Measurements from ENCODE around the gene ANKFY1.
"Not testable (repeated sequence)": the region's sequence is repeated elsewhere in the genome, so short reads cannot be mapped to it uniquely, and the experiment has no call there.

The ANKFY1 gene

DNA sequence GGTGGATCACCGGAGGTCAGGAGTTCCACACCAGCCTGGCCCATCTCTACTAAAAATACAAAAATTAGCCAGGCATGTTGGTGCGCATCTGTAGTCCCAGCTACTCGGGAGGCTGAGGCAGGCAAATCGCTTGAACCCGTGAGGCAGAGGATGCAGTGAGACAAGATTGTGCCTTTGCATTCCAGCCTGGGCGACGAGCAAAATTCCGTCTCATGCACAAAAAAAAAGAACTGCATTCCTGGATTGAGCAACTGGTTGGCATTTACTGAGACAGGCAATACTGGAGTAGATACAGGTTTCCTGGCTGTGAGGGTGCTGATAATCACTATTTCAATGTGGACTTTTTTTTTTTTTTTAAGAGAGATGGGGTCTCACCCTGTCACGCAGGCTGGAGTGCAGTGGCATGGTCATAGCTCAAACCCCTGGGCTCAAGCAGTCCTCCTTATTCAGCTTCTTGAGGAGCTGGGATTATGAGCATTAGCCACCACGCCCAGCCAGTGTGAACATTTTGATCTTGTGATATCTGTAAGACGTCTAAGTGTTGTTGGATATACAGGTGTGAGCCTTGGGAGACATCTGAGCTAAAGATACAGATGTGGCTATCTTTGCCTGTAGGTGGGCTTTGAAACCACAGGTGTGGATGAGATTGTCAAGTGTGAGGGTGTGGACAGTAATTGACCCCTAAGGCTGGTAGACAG, 115.0 kb downstream of the ANKFY1 start:
- DNase-seq, result no peak

- DNase-seq, result no peak
Measured at GRCh38 chr17:4147751-4148310, 115.9 kb downstream of the ANKFY1 start.

- DNase-seq, result no peak
Measured at GRCh38 chr17:4146641-4147040, 117.1 kb downstream of the ANKFY1 start.

DNA sequence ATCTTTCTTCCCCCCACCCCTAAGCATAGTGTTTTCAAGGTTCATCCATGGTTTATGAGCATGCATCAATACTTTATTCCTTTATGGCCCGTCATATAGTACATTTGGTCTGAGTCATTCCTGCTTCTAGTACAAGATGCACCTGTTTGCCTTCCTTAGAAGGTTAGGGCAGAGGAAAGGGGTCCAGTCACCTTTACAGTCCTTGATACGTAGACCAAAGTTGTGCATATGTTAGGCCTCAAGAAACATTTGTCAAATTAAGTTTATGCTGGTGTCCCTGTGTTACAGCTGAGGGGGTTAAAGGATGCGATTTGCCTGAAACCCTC, 119.4 kb downstream of the ANKFY1 start:
- DNase-seq, result no peak

DNA sequence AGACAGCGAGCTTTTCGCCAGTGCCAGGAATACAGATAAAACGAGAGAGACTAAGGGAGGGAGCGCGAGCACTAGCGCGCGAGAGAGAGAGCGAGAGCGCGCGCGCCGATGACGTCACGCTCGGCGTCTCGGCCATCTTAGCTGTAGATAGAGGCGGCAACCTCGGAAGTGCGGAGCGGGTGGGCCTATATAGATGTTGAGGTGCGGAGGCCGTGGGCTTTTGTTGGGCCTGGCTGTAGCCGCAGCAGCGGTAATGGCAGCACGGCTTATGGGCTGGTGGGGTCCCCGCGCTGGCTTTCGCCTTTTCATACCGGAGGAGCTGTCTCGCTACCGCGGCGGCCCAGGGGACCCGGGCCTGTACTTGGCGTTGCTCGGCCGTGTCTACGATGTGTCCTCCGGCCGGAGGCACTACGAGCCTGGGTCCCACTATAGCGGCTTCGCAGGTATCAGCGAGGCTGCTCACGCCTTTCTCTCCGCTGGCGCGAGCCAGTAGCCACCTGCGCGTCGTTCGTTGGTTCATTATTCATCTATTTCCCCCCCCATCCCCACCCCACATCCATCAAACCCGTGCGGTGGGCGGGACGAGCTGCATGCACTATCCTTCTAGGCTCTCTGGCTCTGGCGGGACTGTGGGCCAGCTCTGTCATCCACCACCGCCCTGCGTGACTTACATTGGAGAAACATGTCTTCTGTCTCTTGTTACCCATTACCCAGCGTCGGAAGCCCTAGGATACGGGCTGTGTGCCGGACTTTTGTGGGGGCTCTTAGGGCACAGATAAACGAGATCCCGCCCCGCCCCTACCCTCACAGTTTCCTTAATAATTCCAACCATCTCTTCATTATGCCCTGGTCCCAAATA, 120.0 kb downstream of the ANKFY1 start:
- DNase-seq, result peak; percentile 96

GRCh38 chr17:4142107-4142900, 121.5 kb downstream of the ANKFY1 start:
- DNase-seq, result peak; percentile 59

GRCh38 chr17:4140125-4140524, 123.7 kb downstream of the ANKFY1 start:
- DNase-seq, result no peak

GRCh38 chr17:4138906-4139526, 124.8 kb downstream of the ANKFY1 start:
- not testable (repeated sequence) for DNase-seq

DNA sequence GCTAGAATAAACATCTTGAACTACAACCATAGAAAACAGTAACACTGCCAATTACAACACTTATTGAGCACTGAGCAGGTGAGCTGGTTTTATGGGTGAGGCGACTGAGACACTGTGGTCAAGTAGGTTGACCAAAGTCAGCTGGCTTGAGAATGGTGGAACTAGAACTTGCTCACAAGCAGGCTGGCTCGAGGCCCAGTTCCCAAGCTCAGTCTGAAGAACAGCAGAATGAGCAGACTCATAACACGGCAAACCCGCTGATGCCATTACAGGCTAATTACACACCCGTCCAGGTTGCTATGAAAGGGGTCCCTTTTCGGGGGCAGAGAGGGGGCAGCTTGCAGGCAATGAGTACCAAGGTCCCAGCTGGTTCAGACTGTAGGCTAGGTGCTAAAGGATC, 127.4 kb downstream of the ANKFY1 start:
- DNase-seq, result no peak

DNA sequence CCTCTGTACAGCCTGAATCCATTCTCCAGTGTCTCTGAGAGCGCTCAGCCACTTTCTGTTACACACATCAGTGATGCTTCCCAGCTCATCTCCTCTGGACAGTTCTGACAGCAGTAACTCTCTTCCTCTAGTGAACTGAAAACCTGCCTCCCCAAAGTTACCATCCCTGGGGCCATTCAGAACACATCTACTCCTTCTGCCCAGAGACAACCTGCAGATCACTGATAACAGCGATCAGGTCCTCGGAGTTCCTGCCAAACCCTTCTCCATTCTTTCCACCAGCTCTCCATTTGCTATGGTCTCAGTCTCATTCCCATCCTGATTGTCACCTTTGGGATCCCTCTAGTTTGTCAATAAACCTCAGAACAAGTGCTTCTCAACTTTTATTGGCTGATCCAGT, 128.3 kb downstream of the ANKFY1 start:
- no peak for DNase-seq

DNA sequence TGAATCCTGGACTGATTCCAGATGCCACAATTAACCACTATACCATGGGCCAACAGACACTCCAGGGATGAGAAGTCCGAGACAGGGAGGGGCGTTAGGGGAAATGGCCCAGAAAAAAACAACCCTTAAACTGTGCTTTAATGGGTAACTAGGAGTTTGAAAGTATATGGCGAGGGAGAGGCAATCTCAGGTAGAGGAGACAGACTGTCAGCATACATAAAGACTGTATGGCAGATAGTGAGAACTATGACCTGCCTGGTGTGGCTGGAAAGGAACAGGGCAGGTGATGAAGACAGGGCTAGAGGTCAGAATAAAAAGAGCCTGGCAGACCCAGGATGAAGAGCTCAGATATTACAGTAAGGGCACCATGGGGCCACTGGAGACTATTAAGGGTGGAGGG, 129.1 kb downstream of the ANKFY1 start:
- no peak for DNase-seq

DNA sequence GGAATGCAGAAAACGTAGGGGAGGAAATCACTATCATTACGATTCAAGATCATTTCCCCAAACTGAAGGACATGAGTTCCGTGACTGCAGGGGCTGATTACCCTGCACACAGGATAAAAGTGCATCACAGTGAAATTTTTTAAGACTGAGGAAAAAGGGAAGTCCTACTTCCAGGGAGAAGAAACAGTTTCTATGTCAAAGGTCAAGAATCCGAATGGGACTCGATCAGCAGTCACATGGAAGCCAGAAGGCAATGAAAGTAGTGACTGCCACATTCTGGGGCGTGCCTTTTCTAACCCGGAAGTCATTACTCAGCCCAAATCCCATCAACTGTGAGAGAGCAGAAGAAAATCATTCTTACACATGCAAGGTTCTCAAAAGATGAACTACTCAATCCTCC, 133.1 kb downstream of the ANKFY1 start:
- DNase-seq, result no peak

- no peak for DNase-seq
Measured at GRCh38 chr17:4127555-4127954, 136.2 kb downstream of the ANKFY1 start.

DNA sequence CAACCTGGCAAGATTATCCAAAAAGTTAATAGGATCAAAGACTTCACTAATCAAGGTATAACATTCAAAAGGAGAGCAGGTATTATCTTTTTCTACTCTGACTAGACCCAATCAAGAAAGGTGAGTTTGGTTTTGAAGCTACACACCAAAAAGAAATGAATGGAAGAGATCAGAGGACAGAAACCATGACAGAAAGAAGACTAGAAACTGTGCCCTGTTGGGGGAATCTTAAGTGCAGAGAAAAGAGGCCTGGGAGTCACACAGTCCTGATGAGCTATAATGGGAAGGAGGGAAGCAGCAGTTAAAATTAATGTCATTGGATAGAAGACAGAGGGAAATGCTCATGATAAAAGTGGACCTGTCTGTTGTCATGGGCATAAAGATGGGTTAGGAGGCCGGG, 138.2 kb downstream of the ANKFY1 start:
- DNase-seq, result no peak

DNA sequence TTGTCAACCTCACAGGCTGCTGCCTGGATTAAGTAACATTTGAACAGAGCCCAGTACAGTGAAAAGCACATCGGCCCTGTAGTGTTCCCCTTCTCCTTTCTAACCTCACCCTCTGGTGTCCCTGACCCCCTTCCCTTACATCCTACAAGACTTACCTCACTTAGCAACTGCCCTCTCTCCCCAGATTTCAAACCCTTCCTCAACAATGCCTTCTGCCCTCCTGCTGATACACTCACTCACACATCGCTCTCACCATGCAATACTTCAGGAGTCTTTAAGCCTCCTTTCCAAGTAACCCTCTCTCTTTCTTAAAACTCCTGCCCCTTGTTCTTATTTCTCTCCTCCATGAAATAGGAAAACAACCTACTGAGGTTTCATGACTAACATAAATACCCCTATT, 138.8 kb downstream of the ANKFY1 start:
- DNase-seq, result no peak

GRCh38 chr17:4120332-4120731, 143.4 kb downstream of the ANKFY1 start:
- no peak for DNase-seq

DNA sequence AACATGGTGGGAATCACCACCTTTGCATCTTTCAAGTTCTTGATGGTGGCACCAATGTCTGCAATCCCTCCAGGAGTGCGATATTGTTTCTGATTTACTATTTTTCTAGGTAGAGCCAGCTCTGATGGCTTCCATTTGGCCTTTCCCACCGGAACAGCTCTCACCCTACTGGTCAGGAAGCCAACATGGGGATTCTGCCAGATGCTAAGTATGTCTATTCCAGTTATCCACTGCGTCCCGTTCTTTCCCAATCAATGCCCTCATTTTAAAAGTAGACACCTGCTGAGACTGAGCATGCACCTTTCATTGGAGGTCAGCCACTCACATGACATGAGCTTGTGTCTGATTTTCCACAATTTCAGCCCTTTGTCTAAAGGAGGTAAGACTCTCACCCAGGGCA, 144.5 kb downstream of the ANKFY1 start:
- no peak for DNase-seq

DNA sequence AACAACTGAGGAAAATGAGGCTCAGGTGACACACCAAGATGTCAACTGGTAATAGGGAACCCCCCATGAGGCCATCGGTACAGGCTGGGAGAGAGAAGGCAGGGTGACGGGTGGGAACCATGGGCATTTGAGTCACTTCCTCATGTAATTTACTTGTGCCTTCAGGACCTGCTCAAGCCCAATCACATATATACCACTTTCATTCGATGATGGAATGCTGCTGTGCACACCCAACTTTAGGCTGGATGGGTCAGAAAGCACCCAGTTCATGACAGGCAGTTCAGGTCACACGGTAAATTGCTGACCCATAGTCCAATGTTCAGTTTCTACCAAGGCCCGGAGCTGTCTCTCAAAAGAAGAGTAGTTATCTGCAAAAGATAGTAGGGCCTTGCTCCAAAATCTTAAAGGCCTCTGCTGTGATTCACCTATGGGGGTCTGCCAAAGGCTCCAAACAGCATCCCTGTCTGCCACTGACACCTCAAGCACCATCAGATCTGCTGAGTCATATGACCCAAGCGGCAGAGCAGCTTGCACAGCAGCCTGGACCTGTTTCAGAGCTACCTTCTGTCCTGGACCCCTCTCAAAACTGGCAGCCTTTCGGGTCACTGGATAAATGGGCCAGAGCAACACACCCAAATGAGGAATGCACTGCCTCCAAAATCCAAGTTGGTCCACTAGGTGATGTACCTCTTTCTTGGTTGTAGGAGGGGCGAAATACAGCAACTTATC, 145.6 kb downstream of the ANKFY1 start:
- DNase-seq, result no peak

DNA sequence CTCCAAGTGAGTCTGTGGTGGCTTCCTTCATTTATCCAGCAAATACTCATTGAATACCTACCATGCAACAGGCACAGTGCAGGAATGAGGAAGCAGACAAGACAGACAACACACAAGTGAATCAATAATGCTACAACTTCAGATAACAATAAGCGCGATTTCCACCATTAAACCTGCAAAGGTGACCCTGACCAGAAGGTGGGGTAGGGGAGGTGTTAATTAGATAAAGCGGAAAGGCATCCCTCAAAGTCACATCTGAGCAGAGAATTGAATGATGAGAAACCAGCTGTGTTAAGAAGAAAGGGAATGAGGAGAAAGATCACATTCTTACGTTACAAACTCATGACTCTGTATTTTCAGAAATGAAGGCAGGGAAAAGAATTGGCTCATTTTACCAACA, 147.3 kb downstream of the ANKFY1 start:
- no peak for DNase-seq
